ENCODE data around the gene PHYKPL. TPM values are rescaled to one million over a fixed set of nuclear protein-coding genes. Genes with fewer than 3 reads are reported as not detected.

The PHYKPL gene
- total RNA-seq, 4 donors from 2014 or later = 29.3 to 45.7 (median 31.8) TPM

DNA sequence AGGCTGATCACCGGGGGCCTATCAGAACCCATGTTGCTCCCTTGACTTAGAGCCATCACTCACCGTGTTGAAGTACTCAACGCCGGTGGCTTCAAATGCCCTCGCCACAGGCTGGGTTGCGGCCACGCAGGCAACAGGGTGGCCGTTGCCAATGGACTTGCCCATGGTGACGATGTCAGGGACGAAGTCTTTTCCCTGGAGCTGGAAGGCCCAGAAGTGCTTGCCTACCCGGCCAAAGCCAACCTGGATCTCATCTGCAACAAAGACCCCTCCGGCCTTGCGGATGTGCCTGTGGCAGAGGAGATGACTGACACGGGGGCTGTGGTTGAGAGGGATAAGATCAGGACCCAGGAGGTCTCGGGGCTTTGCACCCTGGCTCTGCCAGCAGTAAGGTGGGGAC is 10.3 kb downstream of the PHYKPL start:
- DNase-seq (ENCODE audit: low spot score in 2 of 2) = no peak
- intact Hi-C loops (cut with DNase I; ENCODE audit: low total_unique reads) = no loop called here
- no peak overlapping the region for H3K4me3 ChIP-seq (ENCODE audit: low read depth, poor library complexity, severe bottlenecking)
- 95% methylated on average over 15 of the region's 15 CpGs for WGBS, 2 donors
- TF ChIP-seq POLR2A (IDR thresholded peaks at IDR 0.05) = no peak
- TF ChIP-seq, protein P1, sequence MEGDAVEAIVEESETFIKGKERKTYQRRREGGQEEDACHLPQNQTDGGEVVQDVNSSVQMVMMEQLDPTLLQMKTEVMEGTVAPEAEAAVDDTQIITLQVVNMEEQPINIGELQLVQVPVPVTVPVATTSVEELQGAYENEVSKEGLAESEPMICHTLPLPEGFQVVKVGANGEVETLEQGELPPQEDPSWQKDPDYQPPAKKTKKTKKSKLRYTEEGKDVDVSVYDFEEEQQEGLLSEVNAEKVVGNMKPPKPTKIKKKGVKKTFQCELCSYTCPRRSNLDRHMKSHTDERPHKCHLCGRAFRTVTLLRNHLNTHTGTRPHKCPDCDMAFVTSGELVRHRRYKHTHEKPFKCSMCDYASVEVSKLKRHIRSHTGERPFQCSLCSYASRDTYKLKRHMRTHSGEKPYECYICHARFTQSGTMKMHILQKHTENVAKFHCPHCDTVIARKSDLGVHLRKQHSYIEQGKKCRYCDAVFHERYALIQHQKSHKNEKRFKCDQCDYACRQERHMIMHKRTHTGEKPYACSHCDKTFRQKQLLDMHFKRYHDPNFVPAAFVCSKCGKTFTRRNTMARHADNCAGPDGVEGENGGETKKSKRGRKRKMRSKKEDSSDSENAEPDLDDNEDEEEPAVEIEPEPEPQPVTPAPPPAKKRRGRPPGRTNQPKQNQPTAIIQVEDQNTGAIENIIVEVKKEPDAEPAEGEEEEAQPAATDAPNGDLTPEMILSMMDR (IDR thresholded peaks at IDR 0.05) = no peak

DNA sequence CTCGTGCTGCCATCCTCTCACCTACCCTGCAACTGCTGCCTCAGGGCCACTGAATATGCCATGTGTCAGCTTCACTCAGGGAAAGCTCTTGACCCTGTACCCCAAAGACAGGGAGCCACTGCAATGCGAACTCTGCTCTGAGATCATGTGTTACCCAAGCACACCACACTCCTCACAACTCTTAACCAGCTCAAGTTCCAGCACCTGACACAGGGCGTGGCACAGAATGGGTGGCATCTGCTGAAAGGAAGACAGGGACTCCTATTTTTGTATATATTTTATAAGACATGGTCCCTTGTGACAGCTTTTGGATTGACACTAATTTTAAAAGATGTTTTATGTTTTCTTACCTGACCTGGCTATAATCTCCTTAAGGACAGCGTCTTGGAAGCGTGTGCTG is 10.7 kb downstream of the PHYKPL start:
- DNase-seq (ENCODE audit: low spot score in 2 of 2) = no peak
- TF ChIP-seq, protein P1 (IDR thresholded peaks at IDR 0.05) = no peak
- no peak for TF ChIP-seq POLR2A (IDR thresholded peaks at IDR 0.05)
- H3K4me3 ChIP-seq (ENCODE audit: low read depth, poor library complexity, severe bottlenecking) = no peak overlapping the region
- intact Hi-C loops (cut with DNase I; ENCODE audit: low total_unique reads) = no loop called here
- 93% methylated on average over 5 of the region's 5 CpGs for WGBS, 2 donors

DNA sequence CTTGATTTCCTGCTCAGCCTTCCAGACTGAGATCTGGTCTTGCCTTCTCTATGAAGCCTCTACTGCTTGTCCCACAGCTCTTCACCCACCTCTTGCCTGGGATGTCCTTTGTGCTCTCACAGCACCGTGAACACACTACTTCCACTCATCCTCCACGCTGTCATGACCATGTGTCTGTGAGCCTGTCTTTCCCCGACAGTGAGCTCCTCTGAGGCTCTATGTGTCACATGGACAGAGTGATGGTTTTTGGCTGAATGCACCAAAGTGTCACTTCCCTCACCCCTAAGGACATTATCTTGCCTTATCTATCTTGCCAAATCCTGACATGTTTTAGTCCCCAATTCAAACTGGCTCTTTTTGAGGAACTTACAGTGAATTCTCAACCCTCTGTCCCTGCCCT is 11.3 kb downstream of the PHYKPL start:
- intact Hi-C loops (cut with DNase I; ENCODE audit: low total_unique reads) = no loop called here
- H3K4me3 ChIP-seq (ENCODE audit: low read depth, poor library complexity, severe bottlenecking) = no peak overlapping the region
- TF ChIP-seq, protein P1 (IDR thresholded peaks at IDR 0.05) = no peak
- no peak for TF ChIP-seq POLR2A (IDR thresholded peaks at IDR 0.05)
- 69 to 74% methylated on average over 3 of the region's 3 CpGs for WGBS, 2 donors
- DNase-seq (ENCODE audit: low spot score in 2 of 2) = no peak

- no peak overlapping the region for H3K4me3 ChIP-seq (ENCODE audit: low read depth, poor library complexity, severe bottlenecking)
- TF ChIP-seq, protein P1 (IDR thresholded peaks at IDR 0.05) = no peak
- no peak for TF ChIP-seq POLR2A (IDR thresholded peaks at IDR 0.05)
- WGBS, 2 donors = 80 to 82% methylated on average over 3 of the region's 3 CpGs
- DNase-seq (ENCODE audit: low spot score in 2 of 2) = no peak
- intact Hi-C loops (cut with DNase I; ENCODE audit: low total_unique reads) = no loop called here
These were observed 13.8 kb downstream of the PHYKPL start for GRCh38 chr5:178218827-178219226.

GRCh38 chr5:178218237-178218776 is 14.3 kb downstream of the PHYKPL start:
- 79 to 87% methylated on average over 5 of the region's 5 CpGs for WGBS, 2 donors
- no peak overlapping the region for H3K4me3 ChIP-seq (ENCODE audit: low read depth, poor library complexity, severe bottlenecking)
- TF ChIP-seq, protein P1 (IDR thresholded peaks at IDR 0.05) = no peak
- no peak for TF ChIP-seq POLR2A (IDR thresholded peaks at IDR 0.05)
- no peak for DNase-seq (ENCODE audit: low spot score in 2 of 2)
- intact Hi-C loops (cut with DNase I; ENCODE audit: low total_unique reads) = no loop called here

GRCh38 chr5:178216779-178217178 is 15.8 kb downstream of the PHYKPL start:
- 93 to 100% methylated on average over 3 of the region's 3 CpGs for WGBS, 2 donors
- intact Hi-C loops (cut with DNase I; ENCODE audit: low total_unique reads) = no loop called here
- DNase-seq (ENCODE audit: low spot score in 2 of 2) = no peak
- H3K4me3 ChIP-seq (ENCODE audit: low read depth, poor library complexity, severe bottlenecking) = no peak overlapping the region
- TF ChIP-seq POLR2A (IDR thresholded peaks at IDR 0.05) = no peak
- TF ChIP-seq, protein P1 (IDR thresholded peaks at IDR 0.05) = no peak
